GM08714 (cell line): ENCODE data around the gene NCAM1.
A peak's percentile ranks its signal among the peaks of the same experiment; 100 is the strongest.

Source experiments
- H3K4me3 ChIP-seq: fragments of 200-500 bp; sonication (Bioruptor generic); 2 replicates; pipeline ENCODE4 v1.5.1; 2014; ENCODE audit warnings: mild to moderate bottlenecking, low read length, inconsistent platforms
- ZNF274 ChIP-seq: IDR thresholded peaks from 2 replicates; pipeline ENCODE4 v1.6.1; 2012; ENCODE audit warnings: mild to moderate bottlenecking, low read depth, low read length

Gene NCAM1

DNA sequence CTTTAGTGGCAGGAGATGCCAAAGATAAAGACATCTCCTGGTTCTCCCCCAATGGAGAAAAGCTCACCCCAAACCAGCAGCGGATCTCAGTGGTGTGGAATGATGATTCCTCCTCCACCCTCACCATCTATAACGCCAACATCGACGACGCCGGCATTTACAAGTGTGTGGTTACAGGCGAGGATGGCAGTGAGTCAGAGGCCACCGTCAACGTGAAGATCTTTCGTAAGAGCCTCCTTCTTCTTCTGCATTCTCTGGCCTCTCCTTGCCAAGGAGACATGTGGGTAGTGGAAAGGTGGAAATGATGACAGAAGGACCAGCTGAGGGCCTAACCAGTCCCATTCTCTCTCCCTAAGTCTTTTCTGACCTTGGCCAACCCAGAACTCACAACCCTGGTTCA lies 243.1 kb downstream of the NCAM1 start:
- H3K4me3 ChIP-seq = no peak overlapping the region
- TF ChIP-seq ZNF274 = no peak

DNA sequence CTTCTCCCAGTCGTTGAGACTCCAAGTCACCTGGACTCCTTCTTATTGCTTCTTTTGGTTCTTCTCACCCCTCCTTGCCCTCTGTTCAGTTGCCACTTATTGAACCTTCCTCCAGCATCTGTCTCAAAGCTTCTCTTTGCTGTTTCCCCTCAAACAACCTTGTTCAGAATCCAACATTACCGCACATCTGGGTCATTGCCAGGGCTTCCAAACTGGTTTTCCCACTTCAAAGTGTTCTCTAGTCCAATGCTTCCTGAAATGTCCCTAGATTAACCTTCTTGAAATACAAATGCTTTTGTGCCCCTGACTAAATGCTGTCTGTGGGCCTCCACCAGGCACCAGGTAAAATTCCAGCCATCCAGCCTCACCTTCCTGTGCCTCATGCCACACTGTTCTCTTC lies 252.3 kb downstream of the NCAM1 start:
- H3K4me3 ChIP-seq = no peak overlapping the region
- TF ChIP-seq ZNF274 = no peak

DNA sequence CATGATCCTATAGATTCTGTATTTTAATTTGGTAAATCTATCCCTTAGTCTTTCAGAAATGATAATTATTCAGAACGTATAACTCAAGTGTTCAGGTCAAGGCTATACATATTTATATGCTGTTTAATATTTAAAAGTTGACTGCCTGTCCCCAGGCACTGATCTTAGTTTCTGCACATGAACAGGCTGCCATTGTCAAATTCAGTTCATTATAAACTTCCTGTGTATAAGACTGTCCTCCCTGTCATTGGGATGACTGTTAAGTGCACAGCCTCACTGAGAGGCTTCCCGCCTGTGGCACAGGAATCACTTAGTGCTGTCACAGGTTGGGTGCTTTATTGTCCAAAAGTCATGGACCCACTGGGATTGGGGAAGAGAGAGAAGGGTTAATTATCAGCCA lies 261.0 kb downstream of the NCAM1 start:
- TF ChIP-seq ZNF274 = no peak
- H3K4me3 ChIP-seq = no peak overlapping the region

DNA sequence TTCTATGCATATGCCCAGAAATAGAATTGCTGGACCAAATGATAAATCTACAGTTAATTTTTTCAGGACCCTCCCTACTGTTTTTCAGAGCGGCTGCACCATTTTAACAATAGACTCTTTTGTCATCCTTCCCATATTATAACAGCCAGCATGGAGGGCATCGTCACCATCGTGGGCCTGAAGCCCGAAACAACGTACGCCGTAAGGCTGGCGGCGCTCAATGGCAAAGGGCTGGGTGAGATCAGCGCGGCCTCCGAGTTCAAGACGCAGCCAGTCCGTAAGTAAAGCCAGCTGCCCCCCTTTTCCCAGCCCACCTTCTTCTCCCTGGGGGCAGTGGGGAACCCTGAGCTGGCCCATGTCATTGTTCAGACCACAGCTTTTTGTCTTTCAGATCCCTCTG lies 273.7 kb downstream of the NCAM1 start:
- H3K4me3 ChIP-seq = no peak overlapping the region
- no peak for TF ChIP-seq ZNF274

DNA sequence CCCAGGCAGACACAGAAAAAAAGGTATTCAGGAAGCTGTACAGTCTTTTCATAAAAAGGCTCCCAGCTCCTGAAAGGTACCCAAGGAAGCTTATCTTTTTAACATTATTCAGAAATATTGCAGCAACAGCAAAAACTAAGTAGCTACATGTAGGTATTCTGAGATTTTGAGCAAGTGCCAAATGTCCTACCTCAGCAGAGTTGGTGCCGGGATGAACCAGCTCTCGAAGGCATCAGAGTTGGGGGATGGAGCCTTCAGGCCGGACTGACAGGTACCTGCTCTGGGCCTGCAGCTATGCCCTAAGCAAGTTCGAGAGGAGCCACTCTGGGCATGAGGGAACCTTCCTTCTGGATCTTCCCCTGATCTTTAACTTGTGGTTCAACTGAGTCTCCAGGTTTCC lies 276.0 kb downstream of the NCAM1 start:
- H3K4me3 ChIP-seq = no peak overlapping the region
- no peak for TF ChIP-seq ZNF274

DNA sequence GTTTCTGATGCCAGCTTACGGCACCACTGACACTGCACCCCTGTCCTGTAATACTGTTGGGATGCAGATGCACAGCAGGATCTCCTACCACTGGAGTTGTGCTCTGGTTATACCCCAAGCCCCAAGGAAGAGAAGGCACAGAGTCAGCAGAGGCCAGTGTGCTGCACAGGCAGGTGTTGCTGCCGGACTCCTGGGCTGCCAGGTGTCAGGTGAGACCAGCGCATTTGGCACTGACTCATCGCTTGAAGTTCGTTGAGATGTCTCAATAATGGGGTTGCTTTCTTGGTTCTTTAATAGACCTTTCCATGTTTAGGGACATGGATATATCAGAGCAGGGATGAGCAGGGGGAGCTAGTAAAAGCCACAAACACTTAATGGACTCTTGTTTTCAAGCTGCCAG lies 277.5 kb downstream of the NCAM1 start:
- TF ChIP-seq ZNF274 = no peak

DNA sequence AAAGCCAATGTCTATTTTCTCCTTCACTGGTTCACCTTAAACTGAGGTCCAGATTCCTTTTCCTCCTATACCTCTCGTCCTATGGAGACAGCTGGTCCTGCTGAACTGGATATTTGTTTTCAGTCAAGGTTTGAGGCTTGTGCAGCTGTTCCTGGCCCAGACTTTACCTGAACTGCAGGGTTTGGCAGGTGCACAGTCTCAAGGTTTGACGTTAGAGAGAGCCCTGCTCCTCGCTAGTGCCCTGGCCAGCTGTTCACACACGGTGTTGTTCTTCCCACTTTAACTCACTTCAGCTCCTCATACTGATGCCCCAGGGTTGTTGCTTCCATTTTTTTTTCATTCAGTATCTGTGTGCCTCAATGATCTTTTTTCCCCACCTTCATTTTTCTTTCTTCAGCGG lies 279.2 kb downstream of the NCAM1 start:
- no peak overlapping the region for H3K4me3 ChIP-seq
- TF ChIP-seq ZNF274 = no peak

More for the DNA sequence above, 277.5 kb downstream of the NCAM1 start:
- H3K4me3 ChIP-seq = no peak overlapping the region

DNA sequence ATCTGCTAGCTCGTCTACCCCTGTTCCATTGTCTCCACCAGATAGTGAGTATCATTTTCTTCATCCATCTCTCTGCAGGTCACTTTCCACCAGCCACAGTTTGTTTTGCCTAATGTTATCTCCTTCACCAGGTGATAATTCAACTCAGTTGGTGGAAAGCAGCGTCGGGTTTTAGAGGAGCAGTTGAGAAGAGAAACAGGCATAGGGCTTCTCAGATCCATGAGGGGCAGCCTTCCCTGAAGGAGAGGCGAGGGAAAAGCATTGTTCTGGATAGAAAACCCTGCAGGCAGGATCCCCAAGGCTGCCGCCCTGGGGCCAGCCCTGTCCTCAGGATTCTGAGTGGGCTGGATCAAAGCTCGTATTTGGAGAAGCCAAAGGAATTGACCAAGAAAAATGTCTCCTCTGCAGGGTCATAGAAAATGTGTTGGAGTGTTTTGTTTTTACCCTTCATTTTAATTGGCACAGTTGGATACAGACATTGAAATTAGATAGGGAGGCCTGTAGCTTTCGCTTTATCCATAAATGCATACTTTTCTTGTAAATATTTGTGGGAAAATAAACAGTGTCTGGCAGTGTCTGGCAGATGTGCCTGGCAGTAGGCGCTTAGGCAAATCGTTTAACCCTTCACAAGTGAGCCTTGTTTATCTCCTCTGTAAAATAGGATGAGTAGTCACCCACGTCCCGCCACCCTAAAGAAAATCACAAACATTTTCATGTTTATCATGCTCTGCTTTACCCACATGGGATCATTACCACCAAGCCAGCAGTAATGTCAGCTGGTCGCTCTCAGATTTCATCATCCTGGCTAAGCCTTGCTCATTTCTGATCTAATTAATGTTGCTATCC lies 279.8 kb downstream of the NCAM1 start:
- no peak for TF ChIP-seq ZNF274
- no peak overlapping the region for H3K4me3 ChIP-seq

DNA sequence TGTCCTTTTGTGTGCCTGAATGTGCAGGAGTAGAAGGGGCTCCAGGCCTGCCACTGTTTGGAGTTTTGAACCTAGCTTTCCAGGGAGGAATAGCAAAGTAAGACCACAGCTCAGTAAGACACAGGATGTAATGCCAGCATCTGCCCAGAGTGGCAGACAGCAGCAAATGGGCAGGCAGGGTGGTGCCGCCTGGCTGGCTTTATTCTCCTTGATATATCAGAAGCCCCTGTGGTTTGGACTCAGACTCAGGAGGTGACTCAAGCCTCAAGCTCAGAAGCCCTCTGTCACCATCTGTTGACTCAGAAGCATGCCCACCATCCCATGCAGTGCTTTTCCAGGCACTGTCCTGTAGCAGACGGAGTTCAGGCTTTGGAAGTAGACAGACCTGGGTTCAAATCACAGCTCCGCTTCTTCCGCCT lies 280.4 kb downstream of the NCAM1 start:
- H3K4me3 ChIP-seq = no peak overlapping the region
- no peak for TF ChIP-seq ZNF274

DNA sequence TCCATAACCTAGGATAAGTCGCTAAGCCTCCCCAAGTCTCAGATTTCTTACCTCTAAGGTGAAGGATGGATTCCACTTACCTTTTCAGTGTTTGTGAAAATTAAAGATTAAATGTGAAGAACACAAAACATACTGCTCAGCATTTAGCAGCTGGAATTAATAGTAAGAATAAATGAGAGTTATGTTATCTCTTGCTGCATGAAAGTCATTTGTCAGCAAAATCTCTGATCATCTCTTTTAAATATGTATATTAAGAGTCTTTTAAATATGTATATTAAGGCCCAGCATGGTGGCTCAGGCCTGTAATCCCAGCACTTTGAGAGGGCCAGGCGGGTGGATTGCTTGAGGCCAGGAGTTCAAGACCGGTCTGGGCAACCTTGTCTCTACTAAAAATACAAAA lies 280.8 kb downstream of the NCAM1 start:
- no peak overlapping the region for H3K4me3 ChIP-seq
- TF ChIP-seq ZNF274 = no peak

DNA sequence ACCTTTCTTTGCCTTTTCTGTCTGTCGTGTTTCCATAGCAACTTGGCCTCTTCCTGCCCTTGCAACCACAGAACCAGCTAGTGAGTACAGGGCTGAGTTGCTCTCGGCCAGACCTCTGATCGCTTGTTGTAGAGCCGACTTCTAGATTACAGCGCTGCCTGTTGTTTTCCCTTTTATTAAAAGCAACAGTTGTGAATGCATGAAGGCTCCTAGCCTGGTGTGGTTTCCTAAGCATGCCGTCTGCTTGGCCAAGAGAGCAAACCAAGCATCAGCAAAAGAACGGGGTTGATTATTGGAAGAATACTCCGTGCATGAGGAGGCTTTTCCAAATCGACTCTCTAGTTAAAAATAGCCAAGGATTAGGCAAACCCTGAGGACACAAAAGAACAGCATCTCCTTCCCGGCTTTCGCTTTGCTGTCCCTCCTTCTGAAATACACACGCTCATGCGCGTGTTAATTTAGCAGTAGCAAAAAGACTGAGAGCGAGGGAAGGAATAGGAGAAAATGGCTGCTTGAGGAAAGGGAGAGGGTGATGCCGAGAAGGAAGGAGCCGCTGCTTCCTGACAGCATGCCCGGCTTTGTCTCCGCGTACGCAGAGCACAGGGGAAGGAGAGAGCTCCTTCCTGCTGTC lies 281.7 kb downstream of the NCAM1 start:
- H3K4me3 ChIP-seq = peak overlapping the region; percentile 13; the same call in 1 of the 2 replicates
- no peak for TF ChIP-seq ZNF274

DNA sequence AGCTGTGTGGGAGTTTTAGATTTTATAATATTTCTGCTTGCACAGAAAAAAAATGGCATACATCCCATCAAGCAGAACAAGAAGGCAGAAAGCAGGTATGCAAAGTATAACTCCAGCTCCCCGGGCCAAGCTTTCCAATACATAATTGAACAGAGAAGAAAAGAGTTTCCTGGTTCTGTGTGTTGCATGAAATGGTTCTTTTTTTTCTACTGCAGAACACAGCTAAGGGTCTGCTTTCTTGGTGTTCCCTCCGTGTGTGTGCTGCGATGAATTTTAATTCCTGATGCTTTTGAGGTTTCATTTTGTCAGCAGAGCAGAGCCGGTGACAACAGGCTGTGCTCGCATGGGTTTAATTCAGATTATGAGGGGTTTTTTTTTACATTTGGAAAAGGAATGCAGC lies 282.5 kb downstream of the NCAM1 start:
- no peak for TF ChIP-seq ZNF274
- H3K4me3 ChIP-seq = no peak overlapping the region

DNA sequence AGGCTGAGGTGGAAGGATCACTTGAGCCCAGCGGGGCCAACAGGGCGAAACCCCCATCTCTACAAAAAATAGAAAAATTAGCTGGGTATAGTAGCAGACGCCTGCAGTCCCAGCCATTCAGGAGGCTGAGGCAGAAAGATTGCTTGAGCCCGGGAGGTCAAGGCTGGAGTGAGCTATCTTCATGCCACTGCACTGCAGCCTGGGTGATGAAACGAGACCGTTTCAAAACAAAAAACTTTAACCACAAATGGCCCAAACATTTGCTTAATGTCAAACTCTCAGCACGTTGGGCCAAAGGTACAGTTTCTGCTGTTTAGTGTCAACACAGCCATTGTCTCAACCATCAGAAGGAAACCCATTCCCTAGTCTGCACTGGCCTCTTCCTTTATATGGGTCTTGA lies 284.0 kb downstream of the NCAM1 start:
- TF ChIP-seq ZNF274 = no peak
- H3K4me3 ChIP-seq = no peak overlapping the region

DNA sequence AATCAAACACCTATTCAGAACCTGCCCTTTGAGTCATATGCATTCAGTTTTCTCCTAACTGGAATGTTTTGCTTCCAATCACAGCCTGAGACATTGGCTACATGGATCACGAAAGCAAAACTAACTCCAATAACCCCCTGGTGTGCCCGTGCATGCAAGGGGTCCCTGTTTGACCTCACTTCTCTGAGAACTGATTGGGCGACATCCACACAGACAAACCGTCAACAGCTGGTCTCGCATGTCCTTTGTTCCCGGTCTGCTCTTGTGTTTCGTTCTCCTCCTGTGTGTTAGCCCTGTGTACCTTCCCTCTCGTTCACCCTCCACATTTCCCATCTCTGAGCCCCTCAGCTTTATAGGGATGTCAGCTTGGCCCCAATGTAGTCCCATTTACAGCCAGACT lies 286.0 kb downstream of the NCAM1 start:
- no peak overlapping the region for H3K4me3 ChIP-seq
- no peak for TF ChIP-seq ZNF274

DNA sequence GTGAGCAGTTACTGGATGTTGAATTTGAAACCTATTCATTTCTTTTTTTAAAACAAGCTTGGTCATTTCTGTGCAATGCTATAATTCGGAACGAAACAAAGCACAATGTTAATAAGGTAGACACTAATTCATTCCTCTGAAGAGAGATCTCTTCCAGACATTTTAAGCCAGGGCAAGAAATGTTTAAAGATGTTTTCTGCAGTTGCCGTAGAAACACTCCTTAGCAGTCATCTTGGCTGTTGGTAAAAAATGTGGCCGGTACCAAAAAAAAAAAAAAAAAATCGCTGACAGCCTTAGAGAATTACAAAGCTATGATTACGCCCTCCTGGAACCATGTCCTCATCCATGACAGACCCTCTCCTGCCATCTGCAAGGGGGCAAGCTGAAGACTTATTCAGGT lies 286.7 kb downstream of the NCAM1 start:
- TF ChIP-seq ZNF274 = no peak
- no peak overlapping the region for H3K4me3 ChIP-seq
